Measurements from ENCODE around the gene EEF1B2.

DNA sequence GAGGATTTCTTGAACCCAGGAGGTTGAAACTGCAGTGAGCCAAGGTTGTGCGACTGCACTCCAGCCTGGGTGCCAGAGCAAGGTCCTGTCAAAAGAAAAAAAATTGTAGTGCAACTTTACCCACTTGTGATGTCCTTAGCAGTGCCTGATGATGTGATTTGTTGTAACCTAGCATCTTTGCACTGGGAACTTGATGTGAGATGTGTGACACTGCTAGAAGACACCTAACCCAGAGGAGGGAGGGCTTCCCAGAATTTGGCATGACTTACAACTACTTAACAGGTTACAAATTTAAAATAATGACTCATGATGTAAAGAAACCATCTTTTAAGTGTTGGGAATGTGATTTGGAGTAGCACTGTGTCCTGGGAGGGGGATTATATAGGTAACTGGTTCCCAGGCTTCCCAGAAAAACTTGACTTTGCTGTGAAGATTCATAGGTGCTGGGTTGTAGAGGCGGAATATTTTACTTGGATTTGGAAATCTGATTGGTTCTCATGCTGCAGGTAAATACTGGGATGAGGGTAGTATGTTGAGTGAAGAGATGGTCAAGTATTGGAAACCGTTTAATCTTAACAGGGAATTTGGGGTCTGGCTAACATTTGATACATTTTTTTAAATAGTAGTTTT is 3.7 kb downstream of the EEF1B2 start:
- no peak for TF ChIP-seq GATA2 (IDR thresholded peaks at IDR 0.05; ENCODE audit: low read depth, low read length)
- no peak for TF ChIP-seq GATA3 (IDR thresholded peaks at IDR 0.05; ENCODE audit: low read depth, low read length)

All from SH-SY5Y (cell line).